PC-3 (cell line): ENCODE measurements around the gene NFE2L1. TPM values are rescaled to one million over a fixed set of nuclear protein-coding genes. Genes with fewer than 3 reads are reported as not detected.
"Not testable (repeated sequence)": the region's sequence is repeated elsewhere in the genome, so short reads cannot be mapped to it uniquely, and the experiment has no call there.

Experiments used
- ATAC-seq: fragments of 200-7000 bp; cut with Tn5 transposase; 2 replicates; pipeline ENCODE4 v1.9.1; 2020; ENCODE audit warnings: mild to moderate bottlenecking, moderate library complexity
- BruUV-seq: library from RNA; stranded (reverse); fragments of 400-500 nt; replicated peaks from 2 replicates; lab custom pipeline; 2021; lab: Mats Ljungman, UMichigan
- CTCF ChIA-PET: fragments of 300-600 bp; sonication (Branson Sonifier 250); formaldehyde crosslinking; loops from one replicate; lab custom pipeline; 2022; ENCODE audit warnings: antibody characterized with exemption; lab: Charles Lee
- POLR2A ChIA-PET: fragments of 300-600 bp; sonication (Branson Sonifier 250); formaldehyde crosslinking; loops from one replicate; lab custom pipeline; 2022; ENCODE audit warnings: antibody characterized with exemption; ENCODE audit not compliant: unreplicated experiment; lab: Charles Lee
- DNase-seq: peaks from one replicate; pipeline ENCODE4 v3.0.0-alpha.2; 2015
- H2AFZ ChIP-seq: fragments of 300-600 bp; sonication (generic); 2 replicates; pipeline ENCODE4 v1.6.0; 2016; ENCODE audit warnings: antibody characterized with exemption, low read length
- H3F3A ChIP-seq: fragments of 300-600 bp; sonication (generic); one replicate; pipeline ENCODE4 v1.6.0; 2017; ENCODE audit warnings: antibody characterized with exemption, low read length, control low read depth, mild to moderate bottlenecking; ENCODE audit not compliant: unreplicated experiment
- H3K27ac ChIP-seq: fragments of 300-600 bp; sonication (generic); 2 replicates; pipeline ENCODE4 v1.5.1; 2016; ENCODE audit warnings: mild to moderate bottlenecking, low read length
- H3K27me3 ChIP-seq: fragments of 300-600 bp; sonication (generic); 2 replicates; pipeline ENCODE4 v1.6.1; 2016; ENCODE audit warnings: low read length, mixed read lengths
- H3K36me3 ChIP-seq: fragments of 300-600 bp; sonication (generic); 2 replicates; pipeline ENCODE4 v1.6.1; 2016; ENCODE audit warnings: low read depth, mixed run types, low read length, mixed read lengths
- H3K4me1 ChIP-seq: fragments of 300-600 bp; sonication (generic); 2 replicates; pipeline ENCODE4 v1.5.1; 2016; ENCODE audit warnings: low read length; ENCODE audit not compliant: insufficient read depth
- H3K4me2 ChIP-seq: fragments of 300-600 bp; sonication (generic); 2 replicates; pipeline ENCODE4 v1.6.0; 2016; ENCODE audit warnings: low read length
- H3K4me3 ChIP-seq: fragments of 300-600 bp; sonication (generic); 2 replicates; pipeline ENCODE4 v1.5.1; 2016; ENCODE audit warnings: mild to moderate bottlenecking, low read length, mixed read lengths
- H3K79me2 ChIP-seq: fragments of 300-600 bp; sonication (generic); 2 replicates; pipeline ENCODE4 v1.6.1; 2017; ENCODE audit warnings: low read length, mixed read lengths
- H3K9ac ChIP-seq: fragments of 300-600 bp; sonication (generic); 2 replicates; pipeline ENCODE4 v1.6.0; 2016; ENCODE audit warnings: mild to moderate bottlenecking, low read length
- H3K9me2 ChIP-seq: fragments of 300-600 bp; sonication (generic); replicated peaks from 2 replicates; pipeline ENCODE4 v1.6.1; 2016; ENCODE audit warnings: mixed run types, low read length, mixed read lengths
- H3K9me3 ChIP-seq: fragments of 300-600 bp; sonication (generic); 2 replicates; pipeline ENCODE4 v1.6.1; 2016; ENCODE audit warnings: low read length, mixed read lengths
- H4K20me1 ChIP-seq: fragments of 300-600 bp; sonication (generic); 2 replicates; pipeline ENCODE4 v1.6.1; 2016; ENCODE audit warnings: low read length, mixed read lengths
- CTCF ChIP-seq: fragments of 300-600 bp; sonication (generic); conservative IDR thresholded peaks from 2 replicates; pipeline ENCODE4 v1.5.1; 2017; ENCODE audit warnings: antibody characterized with exemption, low read depth, mild to moderate bottlenecking, low read length
- EZH2 ChIP-seq: fragments of 300-600 bp; sonication (generic); IDR thresholded peaks from one replicate; pipeline ENCODE4 v1.6.1; 2017; ENCODE audit warnings: antibody characterized with exemption, mild to moderate bottlenecking, low read length; ENCODE audit not compliant: unreplicated experiment
- EZH2phosphoT487 ChIP-seq: fragments of 300-600 bp; sonication (generic); IDR thresholded peaks from 2 replicates; pipeline ENCODE4 v1.6.1; 2018; ENCODE audit warnings: mild to moderate bottlenecking, antibody characterized with exemption, low read length, borderline replicate concordance
- intact Hi-C: fragments of 100-400 bp; cut with micrococcal nuclease; formaldehyde crosslinking; loops from 2 replicates; pipeline ENCODE4 v1.9.0; 2023
- total RNA-seq: library from RNA; depleted of rRNA; stranded (reverse); fragments of >200 nt; gene quantifications from 2 replicates; pipeline ENCODE4 v1.2.3, GENCODE V29; 2014

Gene NFE2L1
- total RNA-seq, 1 experiment from 2014 or later: 45.1 TPM

DNA sequence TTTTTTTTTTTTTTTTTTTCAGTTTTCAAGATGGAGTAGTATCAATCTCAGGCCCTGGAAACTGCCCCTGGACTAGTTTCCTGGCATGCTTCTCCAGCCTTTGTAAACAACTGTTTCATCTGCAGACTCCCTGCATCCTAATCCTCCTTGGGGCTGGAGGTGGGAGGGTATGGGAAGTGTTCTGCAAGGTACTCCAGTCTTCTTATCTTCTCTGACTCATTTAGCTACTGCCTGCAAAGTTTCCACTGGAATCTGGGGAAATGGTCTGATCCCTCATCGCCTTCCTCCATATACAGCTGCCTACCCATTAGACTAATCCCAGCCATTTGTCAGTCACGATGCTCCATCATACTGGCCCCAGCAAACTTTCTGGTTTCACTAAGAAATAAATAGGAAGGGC lies 32.0 kb upstream of the NFE2L1 start:
- no peaks in the 10 kb centered on the region for H3K79me2 ChIP-seq
- H3K9me2 ChIP-seq: no peaks in the 10 kb centered on the region
- H3K4me2 ChIP-seq: no peak overlapping the region
- no peaks in the 10 kb centered on the region for H3K9me3 ChIP-seq
- H3K27ac ChIP-seq: no peak overlapping the region
- no peak overlapping the region for H3K4me3 ChIP-seq
- ATAC-seq (peak; percentile 2; the same call in 1 of the 2 replicates), DNase-seq (peak; percentile 35)
- no peaks in the 10 kb centered on the region for H3K27me3 ChIP-seq
- intact Hi-C loops: no loop called here
- peaks cover 12% of the 10 kb centered on the region for H3K4me1 ChIP-seq
- no peak overlapping the region for H2AFZ ChIP-seq
- no peak overlapping the region for H3K9ac ChIP-seq
- CTCF ChIA-PET: interaction anchor here (0.6 to 1.1 kb wide), 3 partner anchors 12 to 132 kb away, joined by 3 to 6 read pairs (median 4); no protein-coding TSS in a partner anchor
- no peaks in the 10 kb centered on the region for H3K36me3 ChIP-seq
- POLR2A ChIA-PET: interaction anchor here (0.7 kb wide), 1 partner anchor 32 kb away, joined by 5 read pairs; the partner anchor contains the start of gene NFE2L1
- no peaks in the 10 kb centered on the region for H4K20me1 ChIP-seq
- TF ChIP-seq EZH2: no peak
- TF ChIP-seq EZH2phosphoT487: no peak
- TF ChIP-seq CTCF: no peak
- BruUV-seq: no TSS peak
- no peaks in the 10 kb centered on the region for H3F3A ChIP-seq

- H3K4me2 ChIP-seq, H3K4me1 ChIP-seq, DNase-seq, H2AFZ ChIP-seq, H3K27ac ChIP-seq, H3K36me3 ChIP-seq, BruUV-seq, H3K9me3 ChIP-seq, H3K9me2 ChIP-seq, H3K9ac ChIP-seq, H3K4me3 ChIP-seq, H3F3A ChIP-seq, ATAC-seq, H4K20me1 ChIP-seq, H3K27me3 ChIP-seq, H3K79me2 ChIP-seq: not testable (repeated sequence)
- ChIA-PET CTCF (interaction anchor here (0.6 to 2.4 kb wide), 11 partner anchors 24 to 226 kb away, joined by 3 to 19 read pairs (median 6); partner anchors contain the start of genes CDK5RAP3, PNPO and SP2), POLR2A (interaction anchor here (0.6 to 1.0 kb wide), 2 partner anchors 47 to 54 kb away, joined by 4 to 17 read pairs; partner anchors contain the start of gene CDK5RAP3)
- intact Hi-C loops: loop anchor here (1.0 to 2.0 kb wide), 5 partner anchors 39 to 174 kb away; partner anchors contain the start of genes CDK5RAP3 and SP2
Measured at GRCh38 chr17:48017817-48018158, 30.4 kb upstream of the NFE2L1 start.

DNA sequence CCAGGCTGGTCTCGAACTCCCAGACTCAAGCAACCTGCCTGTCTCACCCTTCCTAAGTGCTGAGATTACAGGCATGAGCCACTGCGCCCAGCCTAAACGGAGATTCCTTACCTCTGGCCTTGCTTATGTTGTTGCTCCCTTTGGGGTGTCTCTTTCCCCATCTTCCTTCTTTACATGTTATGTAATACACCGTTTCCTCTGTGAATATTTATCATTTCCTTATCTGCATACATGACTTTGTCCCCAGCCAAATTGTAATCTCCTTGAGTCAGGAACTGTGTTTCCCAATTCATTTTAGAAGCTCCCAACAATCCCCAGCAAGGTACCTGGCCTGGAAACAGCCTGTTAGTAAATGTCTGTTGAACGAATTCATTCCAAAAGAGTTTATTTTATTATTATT lies 26.2 kb upstream of the NFE2L1 start:
- POLR2A ChIA-PET: interaction anchor here (0.7 kb wide), 1 partner anchor 66 kb away, joined by 12 read pairs; no protein-coding TSS in a partner anchor
- BruUV-seq: no TSS peak
- no peaks in the 10 kb centered on the region for H3K36me3 ChIP-seq

More for the DNA sequence above, 26.2 kb upstream of the NFE2L1 start:
- H3K27ac ChIP-seq: no peak overlapping the region
- H2AFZ ChIP-seq: no peak overlapping the region
- H3K9ac ChIP-seq: no peak overlapping the region
- no peaks in the 10 kb centered on the region for H3K9me3 ChIP-seq
- DNase-seq: no peak
- H3K4me3 ChIP-seq: no peak overlapping the region
- intact Hi-C loops: loop anchor here (10.0 kb wide), 3 partner anchors 223 to 463 kb away; no protein-coding TSS in a partner anchor
- no peaks in the 10 kb centered on the region for H3K9me2 ChIP-seq
- ATAC-seq: no peak
- no peaks in the 10 kb centered on the region for H3K27me3 ChIP-seq
- H3K79me2 ChIP-seq: no peaks in the 10 kb centered on the region
- CTCF ChIA-PET: no interaction called here
- H3K4me1 ChIP-seq: peaks cover 39% of the 10 kb centered on the region
- no peak overlapping the region for H3K4me2 ChIP-seq
- no peaks in the 10 kb centered on the region for H4K20me1 ChIP-seq
- peaks cover 6% of the 10 kb centered on the region for H3F3A ChIP-seq
- no peak for TF ChIP-seq EZH2
- no peak for TF ChIP-seq EZH2phosphoT487
- TF ChIP-seq CTCF: no peak
